Limb (tissue), 2 donors: Measurements from ENCODE around the gene ADAMTS18.

ENCODE experiments used
- DNase-seq, 2 donors: peaks; one replicate each; pipeline ENCODE4 v3.0.0-alpha.2; 2016; ENCODE audit errors: extremely low spot score in 2 of 2

The ADAMTS18 gene

DNA sequence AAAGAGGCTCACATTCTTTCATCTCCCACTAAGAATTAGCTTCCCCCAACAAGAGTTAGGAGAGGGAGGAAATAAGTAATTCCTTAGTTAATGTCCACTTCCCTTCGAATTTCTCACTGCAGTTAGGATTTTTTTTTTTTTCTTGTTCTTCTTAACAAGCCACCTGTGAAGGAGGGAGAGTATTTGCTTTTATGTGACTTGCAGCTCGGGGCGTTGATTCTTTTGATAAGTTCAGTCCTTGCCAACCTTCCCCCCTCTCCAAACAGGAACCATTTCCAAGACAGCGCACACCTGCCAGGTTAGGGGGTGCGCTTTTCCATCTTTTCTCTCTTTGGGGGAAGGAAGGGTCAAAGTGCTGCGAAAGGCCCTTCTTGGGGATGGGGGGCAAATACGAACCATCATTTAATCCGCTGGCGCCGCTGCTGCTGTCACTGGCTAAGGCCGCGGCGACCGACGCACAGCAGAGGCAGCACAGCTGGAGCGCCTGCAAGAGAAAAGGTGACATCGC lies 758 bp downstream of the ADAMTS18 start:
- peak in 1 of 2 donors; percentile 48 for DNase-seq

DNA sequence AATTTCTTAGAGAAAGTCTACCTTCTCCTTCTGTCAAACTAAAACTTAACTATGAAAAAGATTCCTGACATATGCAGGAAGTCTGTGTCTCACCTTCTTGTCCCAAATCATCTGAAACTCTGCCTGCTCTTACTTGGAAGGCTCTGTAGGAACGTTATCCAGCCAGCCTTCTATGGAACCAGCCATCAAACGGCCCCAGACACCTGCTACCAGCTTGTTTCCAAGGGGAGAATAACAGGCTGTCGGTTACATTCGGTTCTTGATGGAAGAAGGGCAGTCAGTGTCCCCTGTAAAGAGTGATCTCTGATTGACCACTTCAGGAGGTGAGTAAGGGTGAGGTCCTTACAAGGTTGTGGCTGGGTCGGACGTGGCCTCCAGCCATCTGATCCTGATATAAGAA lies 1.7 kb downstream of the ADAMTS18 start:
- no peak for DNase-seq

DNA sequence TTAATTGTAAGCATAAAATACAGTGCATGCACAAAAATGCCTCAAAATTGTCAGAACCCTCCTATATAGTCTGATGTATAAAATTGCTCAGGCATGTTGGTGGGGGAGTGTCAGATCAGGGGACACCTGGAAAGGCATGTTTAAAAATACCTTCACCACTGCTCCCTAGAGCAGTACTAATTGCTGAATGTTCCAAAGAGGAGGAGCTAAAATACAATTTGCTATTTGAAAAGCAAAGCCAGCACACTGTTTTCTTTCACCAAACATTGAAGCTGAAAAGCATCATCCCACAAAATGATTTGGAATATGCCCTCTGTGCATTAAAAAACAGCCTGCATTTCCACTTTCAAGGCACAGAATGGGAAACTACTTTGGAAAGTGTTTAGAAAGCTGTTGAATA lies 2.6 kb downstream of the ADAMTS18 start:
- DNase-seq = no peak

DNA sequence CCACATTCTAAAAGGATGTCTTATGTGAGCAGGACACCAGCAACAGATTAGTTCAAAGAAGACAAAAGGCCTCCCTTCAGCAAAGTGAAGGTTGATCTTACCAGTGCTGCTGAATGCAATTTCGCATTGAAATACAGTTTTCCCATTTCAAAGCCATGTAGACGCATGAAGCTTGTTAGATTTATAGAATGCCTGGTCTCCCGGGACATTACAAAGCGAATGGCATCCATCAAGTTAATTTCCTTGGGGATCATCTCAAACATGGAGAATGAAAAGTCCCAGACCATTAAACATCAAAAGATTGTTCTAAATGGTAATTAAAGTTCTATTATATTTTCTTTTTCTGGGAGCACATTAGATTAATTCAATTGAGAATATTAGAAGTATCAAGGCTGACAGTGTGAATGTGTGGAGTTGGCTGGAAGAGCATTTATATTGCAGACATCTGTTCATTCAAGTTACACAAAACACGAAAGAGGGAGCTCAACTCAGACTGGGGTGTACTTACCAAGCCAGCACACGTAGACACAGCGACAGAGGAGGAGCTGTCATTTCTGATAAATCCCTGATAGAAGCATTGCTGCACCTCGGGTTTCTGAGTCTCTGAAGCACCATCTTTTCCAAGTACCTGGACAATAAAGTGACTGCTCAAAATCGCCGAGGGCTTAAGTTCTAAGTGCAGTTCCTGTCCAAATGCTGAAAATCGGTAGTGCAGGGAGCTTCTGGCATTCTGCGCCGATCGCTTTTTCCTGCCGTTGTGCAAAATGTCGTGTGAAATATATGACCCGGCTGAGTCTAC lies 3.8 kb downstream of the ADAMTS18 start:
- DNase-seq = no peak

DNA sequence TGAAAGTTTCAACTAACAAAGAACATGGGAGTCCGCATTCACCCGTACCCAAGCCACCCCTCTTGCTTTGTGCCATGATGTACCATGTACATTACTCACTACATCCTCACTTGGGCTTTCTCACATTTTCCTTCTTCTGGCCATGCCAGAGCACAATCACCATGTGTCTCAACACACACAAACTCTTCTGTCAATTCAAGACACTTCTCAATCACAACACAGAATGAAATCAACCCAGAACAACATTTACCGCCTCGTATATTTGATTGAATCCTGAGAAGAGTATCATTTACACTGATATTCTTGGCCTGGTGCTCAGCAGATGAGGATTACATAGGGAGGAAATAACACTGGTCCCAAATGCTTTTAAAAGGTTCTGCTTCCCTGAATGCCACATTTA lies 4.5 kb downstream of the ADAMTS18 start:
- DNase-seq = no peak

DNA sequence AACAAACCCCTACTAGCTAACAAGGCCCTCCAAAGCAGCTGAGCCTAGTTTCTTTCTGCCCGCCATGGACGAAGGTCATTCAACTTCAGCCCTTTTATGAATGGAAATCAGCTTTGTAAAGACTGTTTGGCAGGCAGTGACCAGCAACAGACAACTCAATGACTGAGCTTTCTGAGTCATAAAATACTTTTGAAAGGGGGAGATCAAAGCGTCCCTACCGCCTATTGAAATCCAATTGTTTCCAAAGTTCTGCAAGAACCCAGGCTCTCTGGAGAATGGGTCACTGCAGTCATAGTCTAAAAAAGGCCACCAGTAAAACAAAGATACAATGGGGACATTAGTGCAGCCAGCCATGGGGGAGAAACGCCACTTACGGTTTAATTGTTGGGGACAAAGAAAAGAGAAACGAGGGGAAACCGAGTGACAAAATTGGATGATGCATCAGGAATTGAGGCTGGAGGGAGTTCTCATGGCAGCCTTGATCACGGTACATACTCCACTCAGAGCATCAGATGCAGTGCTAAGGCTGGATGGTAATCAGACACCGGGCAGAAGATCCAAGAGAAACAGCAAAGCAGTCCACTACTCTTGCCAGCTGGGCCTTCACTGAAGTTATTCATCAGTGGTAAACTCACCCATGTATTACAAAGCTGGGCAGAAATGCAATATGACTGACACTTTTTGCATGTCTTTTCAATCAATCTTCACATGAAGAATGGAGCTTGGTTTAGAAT lies 9.8 kb downstream of the ADAMTS18 start:
- no peak for DNase-seq

DNA sequence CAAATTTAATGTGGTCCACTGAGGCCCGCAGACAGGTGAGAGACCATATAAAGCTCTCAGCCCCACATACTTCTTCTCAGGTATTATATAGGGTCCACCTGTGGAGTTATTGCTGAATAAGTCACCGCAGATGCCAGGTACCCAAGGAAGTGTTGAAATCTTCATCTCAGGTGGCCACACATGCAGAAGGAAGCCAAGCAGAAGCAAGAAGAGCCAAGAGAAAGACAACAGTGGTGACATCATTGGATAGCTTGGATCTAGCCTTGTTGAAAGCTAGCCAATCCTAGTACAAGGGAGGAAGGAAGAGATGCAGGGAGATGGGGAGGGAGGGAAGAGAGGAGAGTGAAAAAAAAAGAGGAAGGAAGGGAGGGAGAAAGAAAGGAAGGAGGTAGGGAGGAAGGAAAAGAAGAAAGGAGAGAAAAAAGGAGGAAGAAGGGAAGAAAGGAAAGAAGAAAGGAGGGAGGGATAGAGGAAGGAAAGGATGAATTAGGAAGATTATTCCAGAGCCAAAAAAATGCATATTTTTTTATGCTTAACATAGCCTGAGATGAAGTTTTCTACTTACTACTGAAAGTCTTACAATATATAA lies 12.5 kb downstream of the ADAMTS18 start:
- DNase-seq = no peak

DNA sequence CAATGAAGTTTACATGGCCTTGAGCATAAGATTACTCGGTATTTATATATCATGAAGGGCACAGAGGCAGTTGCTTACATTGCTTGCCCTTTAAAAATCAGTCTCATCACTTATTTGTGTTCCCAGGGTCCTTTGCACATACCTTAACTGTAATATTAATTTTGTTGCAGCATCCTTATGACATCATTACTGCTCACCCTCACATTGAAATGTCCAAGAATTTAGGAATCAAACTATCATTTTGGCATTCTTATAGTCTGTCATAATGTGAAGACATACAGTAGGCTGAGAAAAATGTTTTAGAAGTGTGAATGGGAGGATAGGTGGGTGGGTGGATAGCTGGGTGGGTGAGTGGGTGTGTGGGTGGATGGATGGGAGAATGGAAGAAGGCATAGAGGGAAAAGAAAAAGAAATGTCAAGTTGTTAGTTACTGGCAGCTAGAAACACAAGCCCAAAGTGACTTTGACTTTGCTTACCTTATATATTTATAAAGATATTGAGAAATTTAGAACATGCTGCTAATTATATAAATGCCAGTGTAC lies 17.8 kb downstream of the ADAMTS18 start:
- DNase-seq = no peak

DNA sequence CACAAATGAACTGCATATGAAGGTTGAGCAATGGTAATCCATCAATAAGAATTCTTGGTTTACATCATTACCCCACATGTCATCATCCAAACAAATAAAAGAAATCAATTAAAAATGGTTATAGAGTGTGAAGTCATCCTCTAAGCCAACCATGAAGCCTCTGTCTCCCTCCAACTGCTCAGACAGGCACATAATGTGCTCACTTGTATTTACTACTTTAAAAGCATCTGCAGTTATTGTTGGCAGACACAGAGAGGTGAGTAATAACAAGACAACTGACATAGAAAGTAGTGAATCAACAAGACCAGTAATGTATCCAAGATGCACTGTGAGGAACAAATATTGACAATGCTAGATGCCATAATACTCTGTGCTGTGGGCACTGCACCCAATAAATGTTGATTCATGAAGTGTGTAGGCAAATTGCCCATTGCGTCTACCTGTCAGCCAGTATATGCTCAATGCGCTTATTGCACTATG lies 20.0 kb downstream of the ADAMTS18 start:
- no peak for DNase-seq

DNA sequence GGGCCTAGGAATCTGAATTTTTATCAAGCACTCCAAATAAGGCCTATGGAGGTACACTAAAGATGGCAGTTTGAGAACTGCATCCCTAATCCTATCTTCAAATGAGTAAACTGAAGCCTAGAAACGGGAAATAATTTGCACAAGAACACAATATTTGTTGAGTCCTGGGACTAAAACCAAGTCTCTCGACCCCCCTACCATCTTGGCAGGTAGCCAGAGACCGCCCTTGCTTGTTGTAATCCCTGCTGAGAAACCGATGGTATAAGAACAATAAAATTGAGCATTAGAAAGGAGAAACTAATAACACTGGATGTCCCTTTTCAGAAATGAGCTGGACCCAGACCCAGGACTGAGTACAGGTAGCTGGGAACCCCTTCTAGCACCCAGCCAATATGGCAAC lies 24.4 kb downstream of the ADAMTS18 start:
- DNase-seq = no peak

DNA sequence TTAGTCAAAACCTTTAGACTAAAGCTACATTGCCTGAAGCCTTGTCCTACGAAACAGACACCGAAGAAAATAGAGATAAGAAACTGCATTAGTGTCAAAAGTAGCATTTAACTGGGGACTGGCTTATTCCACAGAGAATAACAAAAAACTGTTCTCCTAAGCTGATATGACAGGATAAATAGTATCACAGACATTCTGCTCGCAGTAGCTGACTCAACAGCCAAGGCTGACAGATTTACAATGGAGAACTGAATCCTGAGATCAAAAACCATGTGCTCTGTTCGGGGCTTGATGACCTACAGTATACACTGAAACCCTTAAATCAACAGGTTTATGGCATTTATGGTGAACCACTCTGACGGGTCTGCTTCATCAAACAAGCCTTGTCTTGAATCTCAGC lies 25.5 kb downstream of the ADAMTS18 start:
- no peak for DNase-seq

DNA sequence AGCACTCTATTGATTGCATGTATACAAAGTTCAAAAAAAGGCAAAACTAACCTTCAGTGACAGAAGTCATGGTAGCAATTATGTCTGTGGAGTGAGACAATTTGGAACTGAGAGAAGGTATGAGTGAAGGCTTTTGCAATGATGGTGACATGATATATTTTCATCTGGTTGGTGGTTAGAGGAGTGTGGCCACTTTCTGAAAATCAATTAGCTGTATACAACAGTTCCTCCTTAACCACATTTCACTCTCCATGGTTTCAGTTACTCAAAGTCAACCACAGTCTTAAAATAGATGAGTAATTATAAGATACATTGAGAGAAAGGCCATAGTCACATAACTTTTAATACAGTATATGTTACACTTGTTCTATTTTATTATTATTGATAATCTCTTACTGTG lies 26.2 kb downstream of the ADAMTS18 start:
- no peak for DNase-seq

DNA sequence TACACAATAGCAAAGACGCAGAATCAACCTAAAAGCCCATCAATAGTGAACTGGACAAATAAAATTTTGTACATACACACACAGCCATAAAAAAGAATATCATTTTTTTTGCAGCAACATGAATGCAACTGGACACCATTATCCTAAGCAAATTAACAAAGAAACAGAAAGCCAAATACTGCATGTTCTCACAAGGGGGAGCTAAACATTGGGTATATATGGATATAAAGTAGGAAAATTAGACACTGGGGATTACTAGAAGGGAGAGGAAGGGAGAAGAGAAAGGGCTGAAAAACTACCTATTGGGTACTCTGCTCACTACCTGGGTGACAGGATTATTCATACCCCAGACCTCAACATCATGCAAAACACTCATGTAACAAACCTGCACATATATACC lies 28.2 kb downstream of the ADAMTS18 start:
- DNase-seq = no peak

DNA sequence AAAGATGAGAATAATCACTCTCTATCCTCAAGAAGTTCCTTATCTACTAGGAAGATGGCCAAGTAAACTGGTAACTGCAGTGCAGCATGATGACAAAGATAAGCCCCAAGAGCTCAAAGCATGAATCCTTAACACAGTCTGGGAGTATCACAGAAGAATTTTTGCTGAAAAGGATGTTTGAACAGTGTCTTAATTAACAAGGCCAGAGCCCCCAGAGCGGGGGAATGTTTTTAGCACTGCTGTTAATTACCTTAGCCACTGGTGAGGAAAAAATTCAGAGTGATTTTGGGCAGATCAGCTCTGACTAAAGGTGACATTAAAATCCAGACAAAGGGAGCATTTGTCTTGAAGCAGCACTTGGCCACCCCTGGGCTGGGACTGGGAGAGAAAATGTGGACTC lies 30.1 kb downstream of the ADAMTS18 start:
- DNase-seq = no peak

DNA sequence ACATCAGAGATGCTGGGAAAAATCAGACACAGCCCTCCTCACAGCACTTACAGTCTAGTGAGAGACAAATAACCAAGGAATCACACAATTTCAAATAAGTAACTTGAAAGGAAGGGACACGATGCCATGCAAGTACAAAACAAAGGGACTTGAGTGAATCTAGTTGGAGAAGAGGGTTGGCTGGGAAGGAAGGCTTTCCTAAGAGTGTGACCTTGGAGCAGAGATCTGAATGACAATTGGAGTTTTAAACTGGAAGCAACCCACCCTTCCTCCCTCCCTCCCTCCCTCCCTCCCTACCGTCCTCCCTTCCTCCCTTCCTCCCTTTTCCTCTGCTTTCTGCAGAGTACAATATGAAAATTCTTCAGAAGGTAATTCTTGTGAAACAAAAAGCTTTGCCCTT lies 31.1 kb downstream of the ADAMTS18 start:
- no peak for DNase-seq

DNA sequence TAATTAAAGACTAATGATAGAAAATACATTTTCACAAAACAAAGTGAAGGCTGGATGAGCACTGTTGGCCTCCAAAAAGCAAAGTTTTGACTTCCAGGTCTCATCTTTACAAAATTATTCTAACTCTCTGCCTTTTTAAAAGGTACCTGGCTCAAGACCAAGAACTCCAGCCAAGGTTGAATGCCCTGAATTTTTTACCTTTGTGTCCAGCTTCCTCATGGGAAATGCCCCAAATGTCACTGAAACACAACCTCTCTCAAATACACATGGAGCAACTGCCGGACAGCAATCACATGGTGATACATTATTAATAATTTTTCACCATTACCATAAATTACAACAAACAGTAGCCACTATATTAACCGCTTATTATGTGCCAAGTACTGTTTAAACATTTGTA lies 32.2 kb downstream of the ADAMTS18 start:
- no peak for DNase-seq

DNA sequence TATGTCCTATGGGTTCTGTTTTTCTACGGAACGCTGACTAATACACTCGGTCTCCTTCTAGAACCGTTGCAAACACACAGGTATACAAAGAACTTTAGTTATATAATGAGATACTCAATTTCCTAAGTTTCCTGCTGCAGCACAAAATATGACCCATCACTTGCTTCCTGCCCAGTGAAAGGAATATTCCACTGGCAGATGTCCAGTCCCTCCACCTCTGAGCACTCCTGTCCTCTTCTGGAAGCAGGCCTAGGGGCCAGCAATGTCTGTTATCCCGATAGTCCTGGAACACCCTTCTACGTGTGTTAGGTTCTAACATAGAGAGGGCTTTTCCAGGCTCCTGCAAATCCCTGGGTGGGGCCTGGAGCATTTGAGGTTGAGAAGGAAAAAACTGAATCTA lies 32.7 kb downstream of the ADAMTS18 start:
- no peak for DNase-seq

DNA sequence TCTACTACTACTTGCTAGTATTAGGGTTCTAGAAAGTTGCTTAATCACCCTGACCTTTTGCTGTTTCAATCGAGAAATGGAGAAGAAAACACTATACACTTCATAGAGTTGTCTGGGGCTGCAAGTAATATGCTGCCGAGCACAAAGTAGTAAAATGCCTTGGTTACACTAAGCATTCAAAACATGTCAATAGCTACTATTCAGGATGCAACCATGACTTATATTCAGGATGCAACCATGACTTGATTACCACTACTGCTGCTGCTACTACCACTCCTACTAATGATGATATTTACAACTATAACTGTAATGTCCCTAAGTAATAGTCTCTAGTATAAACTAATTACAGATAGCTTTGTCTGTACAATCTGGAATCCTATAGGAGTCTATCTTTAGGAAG lies 35.3 kb downstream of the ADAMTS18 start:
- no peak for DNase-seq

DNA sequence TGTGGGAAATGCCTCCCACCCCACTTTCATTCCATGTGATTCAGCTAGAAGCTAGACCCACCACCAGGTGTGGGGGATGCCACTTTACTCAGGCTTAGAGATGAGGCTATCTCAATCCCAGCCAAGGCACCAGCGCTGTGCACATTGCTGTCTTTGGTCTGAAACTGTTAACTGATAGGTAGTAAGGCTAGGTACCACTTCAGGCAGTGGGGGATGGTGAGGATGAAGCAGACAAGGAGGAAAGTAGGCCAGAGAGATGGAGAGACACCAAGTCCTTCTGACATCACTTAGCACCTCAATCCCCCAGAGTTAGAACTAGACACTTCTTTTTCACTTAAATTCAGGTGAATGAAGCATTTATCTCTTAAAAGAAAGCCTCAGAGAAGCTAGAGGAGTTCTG lies 35.8 kb downstream of the ADAMTS18 start:
- no peak for DNase-seq

DNA sequence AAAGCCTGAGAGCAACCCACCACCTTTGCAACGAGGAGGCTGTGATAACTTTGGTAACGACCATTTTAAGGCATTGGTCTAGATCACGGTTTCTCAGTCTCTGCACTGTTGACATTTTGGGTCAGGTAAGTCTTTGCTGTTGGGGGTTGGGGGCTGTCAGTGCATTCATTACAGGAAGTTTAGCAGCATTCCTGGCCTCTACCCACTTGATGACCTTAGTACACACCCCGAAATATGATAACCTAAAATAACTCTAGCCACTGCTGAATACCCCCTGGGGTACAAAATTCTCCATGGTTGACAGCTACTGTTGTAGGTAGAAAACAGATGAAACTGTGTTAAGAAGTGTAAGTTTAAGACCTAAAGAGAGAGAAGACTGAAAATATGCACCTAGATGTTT lies 36.3 kb downstream of the ADAMTS18 start:
- DNase-seq = no peak

DNA sequence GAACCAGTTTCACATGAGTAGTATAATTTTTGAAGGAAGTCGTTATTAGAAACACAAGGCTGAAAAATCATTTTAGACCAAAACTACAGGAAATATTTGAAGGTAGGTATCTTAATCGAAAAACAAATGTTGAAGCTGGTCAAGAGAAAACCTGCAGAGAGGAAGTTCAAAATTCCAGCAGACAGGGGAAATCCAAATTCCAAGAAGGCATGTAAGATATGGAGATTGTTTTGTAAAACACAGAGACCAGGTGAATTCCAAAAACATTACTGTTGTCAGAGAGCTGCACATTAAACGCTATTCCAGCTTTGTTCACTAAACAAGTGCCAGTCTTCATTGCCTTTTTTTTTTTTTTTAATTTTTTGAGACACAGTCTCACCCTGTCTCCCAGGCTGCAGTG lies 38.4 kb downstream of the ADAMTS18 start:
- no peak for DNase-seq

DNA sequence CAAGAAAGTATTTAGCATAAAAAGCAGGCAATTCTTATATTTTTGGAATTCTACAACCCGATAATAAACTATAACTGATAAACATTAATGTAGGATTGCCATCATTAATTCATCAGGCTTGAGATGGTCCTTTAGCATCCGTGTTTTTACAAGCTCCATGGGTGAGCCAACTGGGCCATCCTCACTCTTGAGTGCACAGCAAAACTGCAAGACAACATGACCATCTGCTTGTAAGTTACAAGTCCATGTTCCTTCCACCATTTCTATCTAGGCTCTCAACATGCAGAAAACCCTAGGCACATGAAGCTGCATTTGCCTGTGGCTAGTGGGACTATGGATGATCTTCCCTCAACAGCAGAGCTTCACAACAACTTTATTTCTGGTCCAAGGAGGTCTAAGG lies 40.1 kb downstream of the ADAMTS18 start:
- no peak for DNase-seq
